Hematopoietic multipotent progenitor cell (in vitro differentiated cells): Measurements from ENCODE around the gene CENPM. TPM values are rescaled to one million over a fixed set of nuclear protein-coding genes. Genes with fewer than 3 reads are reported as not detected.
"Not testable (repeated sequence)": the region's sequence is repeated elsewhere in the genome, so short reads cannot be mapped to it uniquely, and the experiment has no call there.

Experiments used
- DNase-seq, 3 donors: peaks; one replicate each; pipeline ENCODE4 v3.0.0-alpha.2; 2011 to 2015; ENCODE audit warnings: low read depth in 2 of 3, low spot score in 2 of 3
- total RNA-seq: library from RNA; depleted of rRNA; stranded (reverse); fragments of >200 nt; gene quantifications from one replicate; pipeline ENCODE4 v1.2.3, GENCODE V29; 2012

CENPM gene
- total RNA-seq, 1 donor = 19.9 TPM

DNA sequence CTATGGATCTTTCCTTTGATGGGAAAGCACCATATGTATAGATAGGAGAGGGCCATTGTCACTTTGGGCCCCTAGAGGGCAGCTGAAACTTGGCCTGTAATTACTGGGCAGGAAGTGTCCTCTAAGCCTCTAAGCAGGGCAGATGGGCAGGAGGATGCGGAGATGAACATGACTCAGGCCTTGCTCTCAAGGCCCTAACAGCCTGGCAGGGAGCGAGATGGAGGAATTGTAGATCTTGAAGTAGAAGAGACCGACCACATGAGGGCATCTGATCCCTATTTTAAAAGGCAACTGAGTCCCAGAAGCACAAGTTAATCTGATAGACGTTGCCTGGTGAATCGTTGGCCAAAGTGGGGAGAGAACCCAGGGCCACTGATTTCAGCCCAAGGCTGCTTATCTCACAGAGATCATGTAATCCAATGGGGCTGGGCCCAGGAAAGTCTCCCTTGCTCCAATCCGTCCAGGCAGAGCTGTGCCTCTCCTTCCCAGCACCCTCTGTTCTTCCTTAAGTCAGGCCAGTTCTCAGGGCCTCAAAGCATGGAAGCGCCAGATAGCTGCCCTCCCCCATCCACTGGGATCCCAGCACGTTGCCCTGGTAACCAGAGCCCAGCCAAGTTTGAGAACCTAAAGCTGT lies 19.8 kb upstream of the CENPM start:
- DNase-seq = peak in 2 of 3 donors; percentile 74 to 75

DNA sequence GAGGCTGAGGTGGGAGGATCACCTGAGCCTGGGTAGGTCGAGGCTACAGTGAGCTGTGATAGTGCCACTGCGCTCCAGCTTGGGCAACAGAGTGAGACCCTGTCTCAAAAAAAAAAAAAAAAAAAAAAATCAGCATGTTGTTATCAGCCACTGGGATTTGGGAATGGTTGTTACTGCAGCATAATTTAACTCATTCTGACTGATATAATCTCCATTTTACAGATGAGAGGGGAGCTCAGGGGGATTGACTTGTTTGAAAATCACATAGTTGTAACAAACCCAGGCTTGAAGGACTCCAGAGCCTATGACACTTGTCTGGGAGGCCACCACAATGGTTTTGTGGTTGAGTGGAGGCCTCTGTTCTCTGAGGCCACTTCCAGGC lies 19.3 kb upstream of the CENPM start:
- no peak for DNase-seq

DNA sequence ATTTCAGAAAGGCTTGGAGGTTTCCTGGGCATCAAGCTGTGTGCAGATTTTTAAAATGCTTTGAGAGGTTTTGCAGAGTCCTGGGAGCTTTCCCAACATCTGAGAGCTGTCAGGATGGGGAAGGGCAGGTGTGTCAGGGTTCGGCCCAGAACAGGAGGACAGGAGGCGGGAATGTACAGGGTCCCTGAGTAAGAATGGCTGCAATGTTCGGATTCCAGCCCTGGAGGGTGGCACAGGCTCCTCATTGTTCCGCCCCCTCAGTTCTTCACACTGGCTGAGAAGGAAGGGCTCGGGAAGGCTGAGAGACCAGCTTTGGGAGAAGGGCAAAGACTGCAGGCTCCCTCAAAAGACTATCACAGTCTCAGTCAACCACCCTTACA lies 17.1 kb upstream of the CENPM start:
- DNase-seq = no peak

DNA sequence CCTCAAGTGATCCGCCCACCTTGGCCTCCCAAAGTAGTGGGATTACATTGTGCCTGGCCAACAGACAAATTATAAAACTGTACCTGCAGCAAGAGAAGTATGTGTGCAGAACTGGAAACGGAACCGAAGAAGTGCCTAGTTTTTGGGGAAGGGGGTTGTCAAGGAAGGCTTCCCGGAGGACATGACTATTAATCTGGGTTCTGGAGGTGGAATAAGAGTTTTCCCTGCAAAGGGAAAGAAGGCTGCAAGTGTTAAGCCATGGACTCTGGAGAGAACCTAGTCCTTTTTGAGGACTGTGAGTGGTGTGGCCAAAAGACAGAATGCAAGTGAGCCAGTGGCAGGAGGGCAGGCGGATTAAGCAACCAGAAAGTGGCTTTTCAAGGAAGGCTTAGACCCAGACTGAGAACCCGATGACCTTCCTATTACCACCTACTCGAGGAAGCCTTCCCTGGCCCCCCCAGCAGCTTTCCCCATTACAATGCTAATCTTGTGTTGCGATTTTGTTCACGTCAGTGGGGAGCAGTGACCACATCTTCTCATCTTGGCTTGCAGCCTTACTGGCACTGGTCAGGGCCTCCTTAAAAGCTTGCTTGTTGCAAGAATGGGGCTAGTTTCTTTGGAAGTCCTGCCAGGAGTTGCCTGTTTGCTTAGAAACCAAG lies 16.6 kb upstream of the CENPM start:
- DNase-seq = no peak

DNA sequence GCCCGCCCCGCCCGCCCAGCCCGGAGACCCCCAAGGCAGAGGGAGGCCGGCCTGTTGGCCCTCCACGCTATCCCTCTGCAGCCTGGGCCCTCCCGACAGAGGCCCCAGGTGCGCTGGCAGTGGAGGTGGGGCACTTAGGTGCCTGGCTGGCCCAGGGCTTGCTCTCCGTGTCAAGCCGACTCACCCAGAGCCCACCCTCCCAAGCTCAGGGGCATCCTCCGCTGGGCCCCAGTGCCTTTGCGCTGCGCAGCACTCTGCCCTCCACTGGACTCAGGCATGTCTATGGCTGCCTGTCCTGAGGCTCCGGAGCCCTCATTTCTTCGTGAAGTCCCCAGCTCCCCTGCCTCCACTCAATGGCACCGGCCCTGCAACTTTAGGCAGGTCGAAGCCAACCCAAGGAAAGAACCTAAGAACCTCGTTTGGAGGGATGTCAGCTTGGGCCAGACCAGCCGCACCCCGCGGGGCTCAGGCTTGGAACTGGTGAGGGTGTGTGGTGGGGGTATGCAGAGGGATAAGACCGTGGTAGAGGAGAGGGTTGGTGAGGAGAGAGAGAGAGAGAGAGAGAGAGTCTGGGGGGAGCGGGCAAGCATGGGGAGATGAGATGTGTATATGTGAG lies 11.1 kb upstream of the CENPM start:
- DNase-seq = no peak

DNA sequence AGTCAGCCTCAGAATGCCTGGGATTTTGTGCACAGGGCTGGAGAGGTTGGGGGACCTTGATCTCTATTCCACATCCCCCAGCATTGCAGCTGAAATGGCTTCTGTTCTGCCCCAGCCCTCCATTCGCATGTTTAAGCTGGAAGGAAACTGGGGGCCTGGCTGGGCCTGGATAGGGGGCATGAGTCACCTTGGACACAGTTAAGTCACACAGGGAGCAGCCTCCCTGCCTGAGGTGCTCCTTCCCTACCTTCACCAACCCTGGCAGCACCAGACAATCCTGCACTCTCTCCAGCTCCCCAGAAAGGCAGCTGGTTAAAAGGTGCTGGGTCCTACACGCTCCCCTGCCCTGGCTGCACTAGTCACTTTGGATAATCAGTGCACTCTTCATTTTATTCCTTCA lies 5.8 kb upstream of the CENPM start:
- DNase-seq = no peak

DNA sequence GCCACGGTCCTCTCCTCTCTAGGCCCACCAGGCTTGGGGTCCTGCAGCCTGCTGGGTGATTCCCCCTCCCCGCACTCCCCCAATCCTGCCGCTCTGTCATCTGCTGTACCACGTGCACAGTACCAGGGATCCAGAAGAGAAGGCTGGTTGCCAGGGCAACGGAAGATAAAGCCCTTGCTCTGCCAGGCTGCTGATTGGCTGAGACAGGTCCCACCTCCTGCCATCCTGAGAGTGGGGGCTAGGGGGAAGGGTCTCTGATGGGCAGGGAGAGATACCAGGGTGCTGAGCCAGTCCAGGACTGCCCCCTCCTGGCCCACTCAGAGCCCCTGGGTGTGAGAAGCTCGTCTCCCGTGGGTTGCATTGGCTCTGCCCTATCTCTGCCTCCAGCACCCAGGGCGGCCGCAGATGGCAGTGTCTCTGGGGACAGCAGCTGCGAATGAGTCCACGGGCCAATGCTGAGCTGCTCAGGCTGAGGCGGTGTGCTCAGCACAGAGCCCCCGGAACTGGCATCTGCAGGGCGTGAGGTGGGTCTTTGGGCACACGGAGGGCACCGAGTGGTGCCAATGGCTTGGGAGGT lies 5.0 kb upstream of the CENPM start, which contains the start of gene SMIM45:
SMIM45 (plus strand) TSS at position 253 of the 577 bp plus-strand sequence.
- no peak for DNase-seq

DNA sequence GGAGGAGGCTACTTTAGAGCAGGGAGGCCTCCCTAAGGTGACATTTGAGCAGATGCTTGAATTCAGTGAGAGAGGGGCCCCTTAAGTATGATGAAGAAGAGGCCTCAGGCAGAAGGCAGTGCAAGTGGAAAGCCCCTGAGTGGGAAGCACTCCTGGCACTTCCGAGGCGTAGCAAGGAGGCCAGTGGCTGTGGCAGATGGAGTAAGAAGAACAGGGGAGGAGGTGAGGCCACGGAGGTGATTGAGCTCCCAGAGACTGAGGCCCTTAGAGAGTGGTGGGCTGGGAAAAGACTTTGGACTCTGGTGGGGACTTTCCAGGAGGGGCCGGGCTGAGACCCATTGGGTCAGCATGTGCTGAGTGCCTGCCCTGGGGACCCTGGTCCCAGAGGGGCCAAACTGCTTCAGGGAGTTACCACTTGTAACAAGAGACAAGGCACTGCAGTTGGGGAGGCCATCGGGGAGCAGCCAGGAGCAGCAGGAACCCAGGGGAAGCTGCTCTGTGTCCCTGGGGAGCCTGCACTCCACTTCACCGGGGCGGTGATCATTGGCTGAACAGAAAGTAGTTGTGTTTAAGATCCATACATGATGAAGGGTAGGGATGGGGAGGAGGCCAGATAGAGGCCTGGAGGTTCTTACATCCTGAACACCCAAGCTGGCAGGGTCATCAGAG lies 2.5 kb upstream of the CENPM start:
- no peak for DNase-seq

DNA sequence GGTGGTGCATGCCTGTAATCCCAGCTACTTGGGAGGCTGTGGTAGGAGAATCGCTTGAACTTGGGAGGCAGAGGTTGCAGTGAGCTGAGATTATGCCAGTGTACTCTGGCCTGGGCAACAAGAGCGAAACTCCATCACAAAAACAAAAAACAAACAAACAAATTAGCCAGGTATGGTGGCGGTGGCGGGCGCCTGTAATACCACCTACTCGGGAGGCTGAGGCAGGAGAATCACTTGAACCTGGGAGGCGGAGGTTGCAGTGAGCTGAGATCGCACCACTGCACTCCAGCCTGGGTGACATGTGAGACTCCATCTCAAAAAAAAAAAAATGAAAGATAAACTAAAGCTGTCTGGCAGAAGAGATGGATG lies 2.0 kb upstream of the CENPM start:
- DNase-seq = not testable (repeated sequence)

DNA sequence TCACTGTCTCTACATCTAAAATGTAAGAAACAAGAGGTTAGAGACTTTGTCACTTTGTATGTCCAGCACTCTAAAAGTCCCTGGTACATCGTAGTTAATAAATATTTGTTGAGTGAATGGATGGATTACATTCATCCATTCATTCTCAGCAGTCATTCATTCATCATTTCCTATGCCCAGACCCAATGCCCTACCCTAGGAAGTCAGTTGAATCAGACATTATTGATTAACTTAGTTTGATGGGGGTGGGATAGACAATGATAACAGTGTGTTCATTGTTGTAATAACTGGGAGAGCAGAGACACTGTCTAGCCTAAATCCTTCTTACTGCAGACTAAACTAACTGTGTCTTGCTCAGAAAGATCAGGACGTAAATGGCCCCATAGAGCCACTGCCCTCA lies 1.2 kb upstream of the CENPM start:
- no peak for DNase-seq

DNA sequence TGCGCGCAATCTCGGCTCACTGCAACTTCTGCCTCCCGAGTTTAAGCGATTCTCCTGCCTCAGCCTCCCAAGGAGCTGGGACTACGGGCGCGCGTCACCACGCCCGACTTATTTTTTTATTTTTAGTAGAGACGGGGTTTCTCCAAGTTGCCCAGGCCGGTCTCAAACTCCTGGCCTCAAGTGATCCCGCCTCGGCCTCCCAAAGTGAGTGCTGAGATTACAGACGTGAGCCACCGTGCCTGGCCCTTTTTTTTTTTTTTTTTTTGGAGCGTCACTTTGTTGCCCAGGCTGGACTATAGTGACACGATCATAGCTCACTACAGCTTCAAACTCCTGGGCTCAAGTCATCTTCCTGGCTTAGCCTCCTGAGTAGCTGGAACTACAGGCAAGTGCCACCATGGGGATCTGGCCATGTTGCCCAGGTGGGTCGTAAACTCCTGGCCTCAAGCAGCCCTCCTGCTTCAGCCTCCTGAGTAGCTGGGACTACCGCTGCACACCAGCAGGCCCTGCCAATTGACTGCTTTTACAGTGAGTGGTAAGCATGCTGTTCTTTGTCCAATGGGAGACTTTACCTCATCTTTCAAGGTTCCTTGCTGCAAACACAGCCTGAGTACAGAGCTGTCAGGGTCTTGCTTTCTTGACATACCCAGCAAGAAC lies 600 bp upstream of the CENPM start:
- no peak for DNase-seq

DNA sequence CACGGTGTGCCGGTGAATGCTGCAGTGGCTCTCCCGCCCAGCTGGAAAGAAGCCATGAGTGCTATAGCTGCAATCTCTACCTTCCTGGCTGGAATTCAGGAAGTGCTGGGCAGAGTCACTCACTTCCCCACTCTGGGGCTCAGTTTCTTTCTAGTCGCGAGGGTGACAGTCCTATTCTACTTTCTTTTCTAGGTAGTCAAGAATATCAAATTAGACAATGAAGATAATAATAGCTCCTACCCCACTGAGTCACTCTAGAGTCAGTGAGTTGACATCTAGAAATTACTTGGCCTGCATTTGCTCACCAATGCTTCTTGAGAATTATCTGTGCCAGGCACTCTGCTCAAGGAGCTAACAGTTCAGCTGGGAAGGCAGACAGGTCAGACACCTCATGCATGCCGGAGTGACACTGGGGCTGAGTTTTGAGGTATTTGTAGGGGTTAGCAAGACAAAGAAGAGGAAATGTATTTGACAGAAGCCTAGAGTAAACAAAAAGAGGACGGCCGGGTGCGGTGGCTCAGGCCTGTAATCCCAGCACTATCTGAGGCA lies 3.2 kb downstream of the CENPM start:
- DNase-seq = no peak

DNA sequence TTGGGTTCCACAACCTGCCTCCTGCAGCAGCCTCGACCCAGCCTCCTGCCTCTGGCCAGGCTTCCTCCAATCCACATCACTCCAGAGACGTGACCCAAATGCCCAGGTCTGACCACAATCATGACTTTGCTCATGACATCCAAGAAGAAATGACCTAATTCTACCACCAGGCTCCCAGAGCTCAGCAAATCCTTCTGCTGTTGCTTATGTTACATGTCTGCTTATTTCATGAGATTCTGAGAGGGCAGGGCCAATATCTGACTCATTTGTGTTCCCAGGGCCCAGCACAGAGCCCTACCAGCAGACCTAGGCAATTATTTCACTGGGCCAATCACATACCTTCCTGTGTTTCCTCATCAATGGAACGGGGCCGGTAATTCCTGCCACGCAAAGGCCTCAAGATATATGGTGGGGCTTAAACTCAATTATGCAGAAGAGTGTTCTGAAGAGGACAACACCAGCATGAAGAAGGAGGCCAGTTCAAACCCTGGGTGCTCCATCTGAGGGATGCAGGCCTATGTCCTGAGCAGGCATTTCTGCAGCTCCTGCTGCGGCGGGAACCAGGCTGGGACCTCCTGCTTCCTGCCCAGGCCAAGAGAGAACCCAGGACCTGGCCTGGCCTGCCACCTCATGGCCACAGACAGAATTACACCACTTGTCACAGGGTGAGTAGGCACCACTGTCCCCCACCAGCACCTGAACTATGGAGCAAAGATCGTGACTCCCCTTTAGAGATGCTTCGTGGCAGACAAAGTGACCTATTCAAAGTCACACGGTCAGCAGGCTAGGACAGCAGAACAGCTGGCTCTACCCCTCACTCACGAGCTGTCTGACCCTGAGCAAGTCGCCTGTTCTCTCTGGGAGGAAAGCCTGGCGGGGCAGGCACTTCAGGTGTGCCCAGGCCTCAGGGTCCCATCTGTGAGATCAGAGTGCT lies 5.9 kb downstream of the CENPM start:
- peak; percentile 72 to 88 (median 81) for DNase-seq

DNA sequence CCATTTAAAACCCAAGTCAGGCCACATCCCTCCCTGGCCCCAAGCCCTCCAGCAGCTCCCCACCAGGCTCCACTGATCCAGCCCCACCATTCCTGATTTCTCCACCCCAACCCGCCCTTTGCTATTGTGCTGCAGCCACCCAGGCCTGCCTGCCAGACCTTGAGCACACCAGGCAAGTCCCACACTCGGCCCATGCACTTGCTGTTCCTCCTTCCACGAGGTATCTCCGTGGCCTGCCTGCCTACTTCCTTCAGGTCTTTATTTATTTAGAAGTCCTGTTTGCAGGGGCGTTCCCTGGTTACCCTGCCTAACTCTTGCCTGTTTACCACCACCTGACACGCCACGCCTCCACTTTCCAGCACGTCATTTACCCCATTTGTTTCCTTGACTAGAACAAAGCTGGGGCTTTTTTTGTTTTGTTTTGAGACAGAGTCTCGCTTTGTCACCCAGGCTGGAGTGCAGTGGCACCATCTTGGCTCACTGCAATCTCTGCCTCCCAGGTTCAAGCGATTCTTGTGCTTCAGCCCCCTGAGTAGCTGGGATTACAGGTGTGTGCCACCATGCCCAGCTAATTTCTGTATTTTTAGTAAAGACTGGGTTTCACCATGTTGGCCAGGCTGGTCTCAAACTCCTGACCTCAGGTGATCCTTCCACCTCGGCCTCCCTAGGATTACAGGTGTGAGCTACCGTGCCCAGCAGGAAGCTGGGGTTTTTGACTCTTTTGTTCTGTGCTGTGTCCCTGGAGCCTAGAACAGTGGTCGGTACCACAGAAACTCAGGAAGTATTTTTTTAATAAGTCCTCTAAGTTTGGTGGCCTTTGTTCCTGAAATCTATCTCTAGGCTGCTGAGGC lies 6.7 kb downstream of the CENPM start:
- peak in 1 of 3 donors; percentile 84 for DNase-seq

DNA sequence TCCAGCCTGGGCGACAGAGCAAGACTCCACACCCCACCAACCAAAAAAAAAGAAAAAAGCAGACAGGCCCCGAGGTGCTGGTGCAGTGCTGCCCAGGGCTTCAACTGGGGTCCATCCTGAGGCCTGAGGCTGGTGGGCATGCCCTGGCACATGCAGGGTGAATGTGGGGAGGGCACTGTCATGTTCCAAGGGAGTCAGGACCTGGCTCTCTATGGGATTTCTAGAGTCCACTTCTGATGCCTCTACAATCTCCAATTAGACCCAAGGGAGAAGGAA lies 10.1 kb downstream of the CENPM start:
- no peak for DNase-seq

DNA sequence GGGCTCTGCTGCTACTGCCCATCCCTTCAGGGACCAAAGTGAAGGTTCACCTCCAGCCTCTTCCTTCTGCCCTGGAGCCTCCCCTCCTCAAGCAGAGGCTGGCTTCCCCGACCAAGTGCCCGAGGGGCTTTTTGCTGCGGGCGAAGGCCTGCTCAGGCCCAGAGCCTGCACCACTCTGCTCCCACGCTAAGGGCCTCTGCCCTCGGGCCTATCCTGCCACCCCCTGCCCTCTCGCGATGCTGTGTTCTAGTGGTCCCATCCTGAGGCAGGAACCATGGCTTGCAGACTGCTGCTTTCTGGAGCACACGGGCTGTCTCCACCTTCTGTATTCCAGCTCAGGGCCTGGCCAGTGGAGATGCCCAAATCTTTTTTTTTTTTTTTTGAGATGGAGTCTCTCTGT lies 11.4 kb downstream of the CENPM start:
- no peak for DNase-seq

DNA sequence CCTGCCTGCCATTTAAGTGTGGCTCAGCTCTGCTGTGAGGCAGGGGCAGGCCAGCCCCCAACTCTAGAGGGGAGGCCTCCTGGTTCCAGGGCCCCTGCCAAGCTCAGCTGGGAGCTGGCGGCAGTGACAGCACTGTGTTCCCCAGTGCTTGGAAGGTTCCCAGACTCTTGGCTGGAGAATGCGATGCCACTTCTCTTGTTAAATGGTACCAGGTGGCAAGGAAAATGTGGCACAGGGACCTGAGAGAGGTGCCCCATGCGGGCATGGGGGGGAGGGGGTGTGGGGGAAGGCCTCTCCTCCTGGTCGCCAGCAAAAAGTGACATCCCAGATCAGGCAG lies 12.0 kb downstream of the CENPM start:
- no peak for DNase-seq

DNA sequence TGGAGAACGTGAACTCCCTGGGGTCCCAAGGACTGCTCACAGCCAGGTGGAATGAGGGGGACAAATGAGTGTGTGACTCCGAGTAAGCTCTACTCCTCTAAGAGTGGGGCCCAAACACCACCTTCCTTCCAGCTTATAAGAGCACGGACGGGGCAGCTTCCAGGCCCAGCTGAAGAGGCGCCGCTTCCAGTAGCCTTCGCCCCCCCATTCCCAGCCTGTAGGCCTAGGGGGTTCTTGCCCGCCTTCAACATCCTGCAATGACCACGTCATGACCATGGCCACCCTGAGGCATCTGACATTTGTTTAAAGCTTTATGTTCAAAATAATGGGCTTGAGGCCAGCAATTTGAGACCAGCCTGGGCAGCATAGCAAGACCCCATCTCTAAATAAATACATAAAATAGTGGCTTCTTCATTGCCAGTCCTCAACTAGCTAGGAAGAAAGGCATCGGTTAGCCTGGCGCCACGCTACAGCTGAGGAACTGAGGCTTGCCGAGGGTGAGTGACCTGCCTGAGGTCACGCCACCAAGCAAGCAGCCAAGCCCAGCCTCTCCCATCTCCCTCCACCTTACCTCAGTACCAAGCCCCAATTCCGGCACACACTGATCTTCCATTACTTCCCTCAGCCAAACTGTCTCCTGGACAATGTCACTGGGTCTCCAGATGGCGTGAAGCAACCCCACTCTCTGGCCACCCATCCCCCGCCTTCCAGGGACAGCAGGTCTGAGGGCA lies 12.5 kb downstream of the CENPM start:
- no peak for DNase-seq
